ENCODE results near the gene ACER2.

Gene ACER2

GRCh38 chr9:19481971-19482404 lies 73.2 kb downstream of the ACER2 start:
- H3K27ac ChIP-seq (ENCODE audit: low read length) = no peak overlapping the region
- H3K27me3 ChIP-seq (ENCODE audit: control insufficient read depth, insufficient read depth, low read length) = no peaks in the 10 kb centered on the region
- H3K4me3 ChIP-seq (ENCODE audit: low read length) = no peak overlapping the region

GRCh38 chr9:19484699-19485098 lies 75.9 kb downstream of the ACER2 start:
- H3K27me3 ChIP-seq (ENCODE audit: control insufficient read depth, insufficient read depth, low read length) = no peaks in the 10 kb centered on the region
- WGBS (ENCODE audit: insufficient coverage, insufficient read length) = no CpG with 5 or more reads among the region's 1 CpG
- no peaks in the 10 kb centered on the region for H3K36me3 ChIP-seq (ENCODE audit: control insufficient read depth, insufficient read depth, low read length)
- H3K9me3 ChIP-seq (ENCODE audit: control insufficient read depth, insufficient read depth, low read length) = no peaks in the 10 kb centered on the region
- no peak overlapping the region for H3K27ac ChIP-seq (ENCODE audit: low read length)
- no peak overlapping the region for H3K4me3 ChIP-seq (ENCODE audit: low read length)
- DNase-seq (ENCODE audit: low read depth, low spot score) = no peak
- H3K4me1 ChIP-seq (ENCODE audit: control insufficient read depth, insufficient read depth, low read length) = no peaks in the 10 kb centered on the region

More at GRCh38 chr9:19481971-19482404, 73.2 kb downstream of the ACER2 start:
- no CpG with 5 or more reads among the region's 9 CpGs for WGBS (ENCODE audit: insufficient coverage, insufficient read length)
- Histone ChIP-seq H3K4me1 (ENCODE audit: control insufficient read depth, insufficient read depth, low read length) (no peaks in the 10 kb centered on the region), H3K9me3 (ENCODE audit: control insufficient read depth, insufficient read depth, low read length) (no peaks in the 10 kb centered on the region), H3K36me3 (ENCODE audit: control insufficient read depth, insufficient read depth, low read length) (no peaks in the 10 kb centered on the region)
- no peak for DNase-seq (ENCODE audit: low read depth, low spot score)

GRCh38 chr9:19485193-19485592 lies 76.4 kb downstream of the ACER2 start:
- no peaks in the 10 kb centered on the region for H3K36me3 ChIP-seq (ENCODE audit: control insufficient read depth, insufficient read depth, low read length)
- DNase-seq (ENCODE audit: low read depth, low spot score) = no peak
- H3K4me1 ChIP-seq (ENCODE audit: control insufficient read depth, insufficient read depth, low read length) = no peaks in the 10 kb centered on the region
- H3K27ac ChIP-seq (ENCODE audit: low read length) = no peak overlapping the region
- no CpG with 5 or more reads among the region's 2 CpGs for WGBS (ENCODE audit: insufficient coverage, insufficient read length)
- no peaks in the 10 kb centered on the region for H3K27me3 ChIP-seq (ENCODE audit: control insufficient read depth, insufficient read depth, low read length)
- H3K9me3 ChIP-seq (ENCODE audit: control insufficient read depth, insufficient read depth, low read length) = no peaks in the 10 kb centered on the region
- H3K4me3 ChIP-seq (ENCODE audit: low read length) = no peak overlapping the region

- Histone ChIP-seq H3K27ac (ENCODE audit: low read length) (no peak overlapping the region), H3K9me3 (ENCODE audit: control insufficient read depth, insufficient read depth, low read length) (no peaks in the 10 kb centered on the region), H3K4me1 (ENCODE audit: control insufficient read depth, insufficient read depth, low read length) (no peaks in the 10 kb centered on the region), H3K27me3 (ENCODE audit: control insufficient read depth, insufficient read depth, low read length) (no peaks in the 10 kb centered on the region), H3K36me3 (ENCODE audit: control insufficient read depth, insufficient read depth, low read length) (no peaks in the 10 kb centered on the region), H3K4me3 (ENCODE audit: low read length) (no peak overlapping the region)
- no CpG with 5 or more reads among the region's 3 CpGs for WGBS (ENCODE audit: insufficient coverage, insufficient read length)
- no peak for DNase-seq (ENCODE audit: low read depth, low spot score)
These were observed 78.0 kb downstream of the ACER2 start for GRCh38 chr9:19486803-19487202.

GRCh38 chr9:19488721-19489120 lies 79.9 kb downstream of the ACER2 start:
- H3K9me3 ChIP-seq (ENCODE audit: control insufficient read depth, insufficient read depth, low read length) = no peaks in the 10 kb centered on the region
- H3K27ac ChIP-seq (ENCODE audit: low read length) = no peak overlapping the region
- H3K36me3 ChIP-seq (ENCODE audit: control insufficient read depth, insufficient read depth, low read length) = no peaks in the 10 kb centered on the region
- DNase-seq (ENCODE audit: low read depth, low spot score) = no peak
- H3K27me3 ChIP-seq (ENCODE audit: control insufficient read depth, insufficient read depth, low read length) = no peaks in the 10 kb centered on the region
- 0 out of 2 replicates have a peak, but pooled peaks cover 2% of the 10 kb centered on the region for H3K4me1 ChIP-seq (ENCODE audit: control insufficient read depth, insufficient read depth, low read length)
- WGBS (ENCODE audit: insufficient coverage, insufficient read length) = no CpG with 5 or more reads among the region's 2 CpGs
- no peak overlapping the region for H3K4me3 ChIP-seq (ENCODE audit: low read length)

- no peak for DNase-seq (ENCODE audit: low read depth, low spot score)
- Histone ChIP-seq H3K4me3 (ENCODE audit: low read length) (no peak overlapping the region), H3K36me3 (ENCODE audit: control insufficient read depth, insufficient read depth, low read length) (no peaks in the 10 kb centered on the region), H3K9me3 (ENCODE audit: control insufficient read depth, insufficient read depth, low read length) (no peaks in the 10 kb centered on the region), H3K27ac (ENCODE audit: low read length) (no peak overlapping the region), H3K27me3 (ENCODE audit: control insufficient read depth, insufficient read depth, low read length) (no peaks in the 10 kb centered on the region), H3K4me1 (ENCODE audit: control insufficient read depth, insufficient read depth, low read length) (0 out of 2 replicates have a peak, but pooled peaks cover 2% of the 10 kb centered on the region)
- no CpG with 5 or more reads among the region's 8 CpGs for WGBS (ENCODE audit: insufficient coverage, insufficient read length)
These were observed 81.5 kb downstream of the ACER2 start for GRCh38 chr9:19490269-19490668.

GRCh38 chr9:19490828-19491227 lies 82.0 kb downstream of the ACER2 start:
- 0 out of 2 replicates have a peak, but pooled peaks cover 2% of the 10 kb centered on the region for H3K4me1 ChIP-seq (ENCODE audit: control insufficient read depth, insufficient read depth, low read length)
- no peak for DNase-seq (ENCODE audit: low read depth, low spot score)

GRCh38 chr9:19492775-19493173 lies 84.0 kb downstream of the ACER2 start:
- DNase-seq (ENCODE audit: low read depth, low spot score) = no peak
- Histone ChIP-seq H3K9me3 (ENCODE audit: control insufficient read depth, insufficient read depth, low read length) (no peaks in the 10 kb centered on the region), H3K27ac (ENCODE audit: low read length) (no peak overlapping the region), H3K27me3 (ENCODE audit: control insufficient read depth, insufficient read depth, low read length) (no peaks in the 10 kb centered on the region), H3K4me1 (ENCODE audit: control insufficient read depth, insufficient read depth, low read length) (0 out of 2 replicates have a peak, but pooled peaks cover 2% of the 10 kb centered on the region), H3K36me3 (ENCODE audit: control insufficient read depth, insufficient read depth, low read length) (no peaks in the 10 kb centered on the region), H3K4me3 (ENCODE audit: low read length) (no peak overlapping the region)
- no CpG with 5 or more reads among the region's 4 CpGs for WGBS (ENCODE audit: insufficient coverage, insufficient read length)

More at GRCh38 chr9:19490828-19491227, 82.0 kb downstream of the ACER2 start:
- H3K4me3 ChIP-seq (ENCODE audit: low read length) = no peak overlapping the region
- H3K9me3 ChIP-seq (ENCODE audit: control insufficient read depth, insufficient read depth, low read length) = no peaks in the 10 kb centered on the region
- no peaks in the 10 kb centered on the region for H3K27me3 ChIP-seq (ENCODE audit: control insufficient read depth, insufficient read depth, low read length)
- no peak overlapping the region for H3K27ac ChIP-seq (ENCODE audit: low read length)
- H3K36me3 ChIP-seq (ENCODE audit: control insufficient read depth, insufficient read depth, low read length) = no peaks in the 10 kb centered on the region

- Histone ChIP-seq H3K9me3 (ENCODE audit: control insufficient read depth, insufficient read depth, low read length) (no peaks in the 10 kb centered on the region), H3K27ac (ENCODE audit: low read length) (no peak overlapping the region), H3K4me3 (ENCODE audit: low read length) (no peak overlapping the region), H3K36me3 (ENCODE audit: control insufficient read depth, insufficient read depth, low read length) (no peaks in the 10 kb centered on the region), H3K4me1 (ENCODE audit: control insufficient read depth, insufficient read depth, low read length) (0 out of 2 replicates have a peak, but pooled peaks cover 2% of the 10 kb centered on the region), H3K27me3 (ENCODE audit: control insufficient read depth, insufficient read depth, low read length) (no peaks in the 10 kb centered on the region)
- WGBS (ENCODE audit: insufficient coverage, insufficient read length) = no CpG with 5 or more reads among the region's 19 CpGs
- DNase-seq (ENCODE audit: low read depth, low spot score) = peak; percentile 71
These were observed 84.5 kb downstream of the ACER2 start for GRCh38 chr9:19493174-19493811.

GRCh38 chr9:19493876-19494275 lies 85.1 kb downstream of the ACER2 start:
- WGBS (ENCODE audit: insufficient coverage, insufficient read length) = no CpG with 5 or more reads among the region's 2 CpGs
- Histone ChIP-seq H3K36me3 (ENCODE audit: control insufficient read depth, insufficient read depth, low read length) (no peaks in the 10 kb centered on the region), H3K4me3 (ENCODE audit: low read length) (no peak overlapping the region), H3K9me3 (ENCODE audit: control insufficient read depth, insufficient read depth, low read length) (no peaks in the 10 kb centered on the region), H3K27me3 (ENCODE audit: control insufficient read depth, insufficient read depth, low read length) (no peaks in the 10 kb centered on the region), H3K27ac (ENCODE audit: low read length) (no peak overlapping the region), H3K4me1 (ENCODE audit: control insufficient read depth, insufficient read depth, low read length) (0 out of 2 replicates have a peak, but pooled peaks cover 2% of the 10 kb centered on the region)
- no peak for DNase-seq (ENCODE audit: low read depth, low spot score)
